ENCODE data around the gene SIRPD. TPM values are rescaled to one million over a fixed set of nuclear protein-coding genes. Genes with fewer than 3 reads are reported as not detected.

The SIRPD gene
- polyA plus RNA-seq, 4 donors, result 1.2 TPM; not detected in 3

GRCh38 chr20:1562622-1563021, 5.1 kb upstream of the SIRPD start:
- FAIRE-seq (no peak), DNase-seq (no peak)
- WGBS, 3 donors, result 62 to 75% (median 65%) methylated on average over 2 of the region's 2 CpGs
- H3K4me1 ChIP-seq (ENCODE audit: control insufficient read depth in 3 of 3, insufficient read depth in 2 of 3, low read depth in 1 of 3, low read length in 2 of 3), result no peaks in the 10 kb centered on the region
- peaks cover 0 to 9% (median 0%) of the 10 kb centered on the region in 3 donors for H3K27me3 ChIP-seq (ENCODE audit: control insufficient read depth in 3 of 3, insufficient read depth in 3 of 3, low read length in 3 of 3)
- no peaks in the 10 kb centered on the region for H3K36me3 ChIP-seq (ENCODE audit: control insufficient read depth in 3 of 3, insufficient read depth in 2 of 3, low read depth in 1 of 3, low read length in 3 of 3)
- H3K4me3 ChIP-seq (ENCODE audit: low read depth in 1 of 3, low read length in 3 of 3), result no peak overlapping the region
- H3K27ac ChIP-seq (ENCODE audit: low read depth in 1 of 3, low read length in 2 of 3), result no peak overlapping the region
- no peaks in the 10 kb centered on the region for H3K9me3 ChIP-seq (ENCODE audit: control insufficient read depth in 2 of 2, insufficient read depth in 1 of 2, low read depth in 1 of 2, low read length in 1 of 2)

GRCh38 chr20:1561350-1561749, 3.8 kb upstream of the SIRPD start:
- 67 to 76% (median 75%) methylated on average over 2 of the region's 2 CpGs for WGBS, 3 donors

GRCh38 chr20:1555952-1556351, 1.6 kb downstream of the SIRPD start:
- FAIRE-seq (no peak), DNase-seq (no peak)
- peaks cover 0 to 5% (median 2%) of the 10 kb centered on the region in 3 donors for H3K27me3 ChIP-seq (ENCODE audit: control insufficient read depth in 3 of 3, insufficient read depth in 3 of 3, low read length in 3 of 3)
- H3K27ac ChIP-seq (ENCODE audit: low read depth in 1 of 3, low read length in 2 of 3), result no peak overlapping the region
- no peaks in the 10 kb centered on the region for H3K36me3 ChIP-seq (ENCODE audit: control insufficient read depth in 3 of 3, insufficient read depth in 2 of 3, low read depth in 1 of 3, low read length in 3 of 3)
- H3K4me1 ChIP-seq (ENCODE audit: control insufficient read depth in 3 of 3, insufficient read depth in 2 of 3, low read depth in 1 of 3, low read length in 2 of 3), result no peaks in the 10 kb centered on the region
- no peak overlapping the region for H3K4me3 ChIP-seq (ENCODE audit: low read depth in 1 of 3, low read length in 3 of 3)
- H3K9me3 ChIP-seq (ENCODE audit: control insufficient read depth in 2 of 2, insufficient read depth in 1 of 2, low read depth in 1 of 2, low read length in 1 of 2), result peaks cover 0 to 4% of the 10 kb centered on the region in 2 donors

More at GRCh38 chr20:1561350-1561749, 3.8 kb upstream of the SIRPD start:
- FAIRE-seq, result no peak
- no peak overlapping the region for H3K4me3 ChIP-seq (ENCODE audit: low read depth in 1 of 3, low read length in 3 of 3)
- no peak for DNase-seq
- H3K4me1 ChIP-seq (ENCODE audit: control insufficient read depth in 3 of 3, insufficient read depth in 2 of 3, low read depth in 1 of 3, low read length in 2 of 3), result no peaks in the 10 kb centered on the region
- H3K9me3 ChIP-seq (ENCODE audit: control insufficient read depth in 2 of 2, insufficient read depth in 1 of 2, low read depth in 1 of 2, low read length in 1 of 2), result no peaks in the 10 kb centered on the region
- no peaks in the 10 kb centered on the region for H3K36me3 ChIP-seq (ENCODE audit: control insufficient read depth in 3 of 3, insufficient read depth in 2 of 3, low read depth in 1 of 3, low read length in 3 of 3)
- H3K27ac ChIP-seq (ENCODE audit: low read depth in 1 of 3, low read length in 2 of 3), result no peak overlapping the region
- H3K27me3 ChIP-seq (ENCODE audit: control insufficient read depth in 3 of 3, insufficient read depth in 3 of 3, low read length in 3 of 3), result peaks cover 0 to 7% (median 0%) of the 10 kb centered on the region in 3 donors

- Histone ChIP-seq H3K4me3 (ENCODE audit: low read depth in 1 of 3, low read length in 3 of 3) (no peak overlapping the region), H3K27me3 (ENCODE audit: control insufficient read depth in 3 of 3, insufficient read depth in 3 of 3, low read length in 3 of 3) (no peaks in the 10 kb centered on the region), H3K4me1 (ENCODE audit: control insufficient read depth in 3 of 3, insufficient read depth in 2 of 3, low read depth in 1 of 3, low read length in 2 of 3) (no peaks in the 10 kb centered on the region), H3K27ac (ENCODE audit: low read depth in 1 of 3, low read length in 2 of 3) (no peak overlapping the region), H3K9me3 (ENCODE audit: control insufficient read depth in 2 of 2, insufficient read depth in 1 of 2, low read depth in 1 of 2, low read length in 1 of 2) (no peaks in the 10 kb centered on the region), H3K36me3 (ENCODE audit: control insufficient read depth in 3 of 3, insufficient read depth in 2 of 3, low read depth in 1 of 3, low read length in 3 of 3) (no peaks in the 10 kb centered on the region)
- no peak for DNase-seq
- WGBS, 3 donors, result 84 to 90% (median 90%) methylated on average over 1 of the region's 1 CpG
- no peak for FAIRE-seq
Measured at GRCh38 chr20:1539816-1540419, 17.6 kb downstream of the SIRPD start.

GRCh38 chr20:1538655-1539054, 18.9 kb downstream of the SIRPD start:
- H3K27me3 ChIP-seq (ENCODE audit: control insufficient read depth in 3 of 3, insufficient read depth in 3 of 3, low read length in 3 of 3), result no peaks in the 10 kb centered on the region
- no peak overlapping the region for H3K4me3 ChIP-seq (ENCODE audit: low read depth in 1 of 3, low read length in 3 of 3)
- no peak for DNase-seq
- H3K36me3 ChIP-seq (ENCODE audit: control insufficient read depth in 3 of 3, insufficient read depth in 2 of 3, low read depth in 1 of 3, low read length in 3 of 3), result no peaks in the 10 kb centered on the region
- FAIRE-seq, result no peak
- no peaks in the 10 kb centered on the region for H3K4me1 ChIP-seq (ENCODE audit: control insufficient read depth in 3 of 3, insufficient read depth in 2 of 3, low read depth in 1 of 3, low read length in 2 of 3)
- no peak overlapping the region for H3K27ac ChIP-seq (ENCODE audit: low read depth in 1 of 3, low read length in 2 of 3)
- no peaks in the 10 kb centered on the region for H3K9me3 ChIP-seq (ENCODE audit: control insufficient read depth in 2 of 2, insufficient read depth in 1 of 2, low read depth in 1 of 2, low read length in 1 of 2)

GRCh38 chr20:1537731-1538058, 19.8 kb downstream of the SIRPD start:
- WGBS, 3 donors, result 42 to 52% (median 49%) methylated on average over 4 of the region's 4 CpGs
- no peaks in the 10 kb centered on the region for H3K9me3 ChIP-seq (ENCODE audit: control insufficient read depth in 2 of 2, insufficient read depth in 1 of 2, low read depth in 1 of 2, low read length in 1 of 2)
- no peaks in the 10 kb centered on the region for H3K36me3 ChIP-seq (ENCODE audit: control insufficient read depth in 3 of 3, insufficient read depth in 2 of 3, low read depth in 1 of 3, low read length in 3 of 3)
- H3K4me3 ChIP-seq (ENCODE audit: low read depth in 1 of 3, low read length in 3 of 3), result no peak overlapping the region
- FAIRE-seq (no peak), DNase-seq (no peak)
- peak overlapping the region in 1 of 3 donors; percentile 81 for H3K27ac ChIP-seq (ENCODE audit: low read depth in 1 of 3, low read length in 2 of 3)
- no peaks in the 10 kb centered on the region for H3K27me3 ChIP-seq (ENCODE audit: control insufficient read depth in 3 of 3, insufficient read depth in 3 of 3, low read length in 3 of 3)
- no peaks in the 10 kb centered on the region for H3K4me1 ChIP-seq (ENCODE audit: control insufficient read depth in 3 of 3, insufficient read depth in 2 of 3, low read depth in 1 of 3, low read length in 2 of 3)

GRCh38 chr20:1536893-1537730, 20.4 kb downstream of the SIRPD start:
- Histone ChIP-seq H3K27ac (ENCODE audit: low read depth in 1 of 3, low read length in 2 of 3) (peak overlapping the region in 1 of 3 donors; percentile 81), H3K36me3 (ENCODE audit: control insufficient read depth in 3 of 3, insufficient read depth in 2 of 3, low read depth in 1 of 3, low read length in 3 of 3) (no peaks in the 10 kb centered on the region), H3K4me3 (ENCODE audit: low read depth in 1 of 3, low read length in 3 of 3) (no peak overlapping the region), H3K9me3 (ENCODE audit: control insufficient read depth in 2 of 2, insufficient read depth in 1 of 2, low read depth in 1 of 2, low read length in 1 of 2) (no peaks in the 10 kb centered on the region), H3K4me1 (ENCODE audit: control insufficient read depth in 3 of 3, insufficient read depth in 2 of 3, low read depth in 1 of 3, low read length in 2 of 3) (no peaks in the 10 kb centered on the region), H3K27me3 (ENCODE audit: control insufficient read depth in 3 of 3, insufficient read depth in 3 of 3, low read length in 3 of 3) (no peaks in the 10 kb centered on the region)
- DNase-seq (no peak), FAIRE-seq (no peak)
- WGBS, 3 donors, result 78 to 84% (median 79%) methylated on average over 11 of the region's 11 CpGs

GRCh38 chr20:1535420-1536175, 21.9 kb downstream of the SIRPD start:
- DNase-seq, result no peak
- no peaks in the 10 kb centered on the region for H3K36me3 ChIP-seq (ENCODE audit: control insufficient read depth in 3 of 3, insufficient read depth in 2 of 3, low read depth in 1 of 3, low read length in 3 of 3)
- no peak for FAIRE-seq
- no peaks in the 10 kb centered on the region for H3K27me3 ChIP-seq (ENCODE audit: control insufficient read depth in 3 of 3, insufficient read depth in 3 of 3, low read length in 3 of 3)
- no peaks in the 10 kb centered on the region for H3K4me1 ChIP-seq (ENCODE audit: control insufficient read depth in 3 of 3, insufficient read depth in 2 of 3, low read depth in 1 of 3, low read length in 2 of 3)
- peak overlapping the region in 1 of 3 donors; percentile 42 for H3K27ac ChIP-seq (ENCODE audit: low read depth in 1 of 3, low read length in 2 of 3)
- no peaks in the 10 kb centered on the region for H3K9me3 ChIP-seq (ENCODE audit: control insufficient read depth in 2 of 2, insufficient read depth in 1 of 2, low read depth in 1 of 2, low read length in 1 of 2)
- no peak overlapping the region for H3K4me3 ChIP-seq (ENCODE audit: low read depth in 1 of 3, low read length in 3 of 3)
- 79 to 90% (median 89%) methylated on average over 5 of the region's 5 CpGs for WGBS, 3 donors

All from small intestine (tissue), 7 donors.